AML-193 (cell line): ENCODE data around the gene HTRA3.

Experiments used
- DNase-seq, 2 experiments: peaks; one replicate each; lab custom pipeline; 2025; lab: John Stamatoyannopoulos, UW

The HTRA3 gene

GRCh38 chr4:8234715-8235114, 34.8 kb upstream of the HTRA3 start:
- no peak for DNase-seq

- no peak for DNase-seq
Observed at GRCh38 chr4:8235224-8235623, 34.3 kb upstream of the HTRA3 start.

- no peak for DNase-seq
Observed at GRCh38 chr4:8235686-8236085, 33.9 kb upstream of the HTRA3 start.

GRCh38 chr4:8236106-8236919, 33.2 kb upstream of the HTRA3 start:
- DNase-seq: no peak

- no peak for DNase-seq
Observed at GRCh38 chr4:8236920-8237195, 32.7 kb upstream of the HTRA3 start.

- no peak for DNase-seq
Observed at GRCh38 chr4:8237256-8237989, 32.1 kb upstream of the HTRA3 start.

GRCh38 chr4:8238036-8238511, 31.5 kb upstream of the HTRA3 start:
- DNase-seq: no peak

GRCh38 chr4:8238515-8239053, 31.0 kb upstream of the HTRA3 start:
- no peak for DNase-seq

- no peak for DNase-seq
Observed at GRCh38 chr4:8239226-8239625, 30.3 kb upstream of the HTRA3 start.

GRCh38 chr4:8239661-8240060, 29.9 kb upstream of the HTRA3 start:
- no peak for DNase-seq

GRCh38 chr4:8240211-8241041, 29.1 kb upstream of the HTRA3 start:
- no peak for DNase-seq

GRCh38 chr4:8241211-8241779, 28.3 kb upstream of the HTRA3 start:
- no peak for DNase-seq

GRCh38 chr4:8241895-8242696, 27.5 kb upstream of the HTRA3 start:
- DNase-seq: peak in 1 of 2 experiments; percentile 24

- DNase-seq: no peak
Observed at GRCh38 chr4:8242782-8243560, 26.6 kb upstream of the HTRA3 start.

- DNase-seq: no peak
Observed at GRCh38 chr4:8244001-8244757, 25.4 kb upstream of the HTRA3 start.

- DNase-seq: no peak
Observed at GRCh38 chr4:8244931-8245460, 24.6 kb upstream of the HTRA3 start.

- no peak for DNase-seq
Observed at GRCh38 chr4:8245884-8246833, 23.4 kb upstream of the HTRA3 start.
